Sigmoid colon (tissue), 7 donors: ENCODE data around the gene NEUROG1. TPM values are rescaled to one million over a fixed set of nuclear protein-coding genes. Genes with fewer than 3 reads are reported as not detected.

Experiments
- DNase-seq: peaks from one replicate; pipeline ENCODE4 v3.0.0-alpha.2; 2019
- H3K27ac ChIP-seq, 4 donors: fragments of 200-600 bp; sonication (generic); one replicate each; pipeline ENCODE4 v1.5.1; 2016 to 2019; ENCODE audit warnings: mild to moderate bottlenecking in 1 of 4
- H3K27me3 ChIP-seq, 3 donors: fragments of 200-600 bp; sonication (generic); one replicate each; pipeline ENCODE4 v1.5.1; 2019; ENCODE audit warnings: mild to moderate bottlenecking in 1 of 3
- H3K36me3 ChIP-seq, 4 donors: fragments of 200-600 bp; sonication (generic); one replicate each; pipeline ENCODE4 v1.5.1; 2016 to 2019
- H3K4me1 ChIP-seq, 4 donors: fragments of 200-600 bp; sonication (generic); one replicate each; pipeline ENCODE4 v1.5.1; 2017 to 2019
- H3K4me3 ChIP-seq, 4 donors: fragments of 200-600 bp; sonication (generic); one replicate each; pipeline ENCODE4 v1.5.1; 2017 to 2019; ENCODE audit warnings: mild to moderate bottlenecking in 2 of 4, moderate library complexity in 1 of 4
- H3K9me3 ChIP-seq, 4 donors: fragments of 200-600 bp in 3 of 4; sonication (generic) in 3 of 4; one replicate each; pipeline versions ENCODE4 v1.5.1 to v1.6.1; 2013 to 2019
- EP300 ChIP-seq, 4 donors: sonication (generic); formaldehyde crosslinking; IDR thresholded peaks; one replicate each; pipeline ENCODE4 v1.6.1; 2017; ENCODE audit warnings: antibody characterized with exemption in 4 of 4
- POLR2A ChIP-seq, 2 donors: fragments of 450-650 bp; IDR thresholded peaks; one replicate each; pipeline ENCODE4 v1.6.1; 2016; ENCODE audit warnings: antibody characterized with exemption in 2 of 2, mild to moderate bottlenecking in 2 of 2, moderate library complexity in 2 of 2
- POLR2AphosphoS5 ChIP-seq, 4 donors: sonication (generic); formaldehyde crosslinking; IDR thresholded peaks; one replicate each; pipeline ENCODE4 v1.6.1; 2017; ENCODE audit warnings: antibody characterized with exemption in 4 of 4
- WGBS, 2 donors: extraction: QIAGEN DNeasy Blood & Tissue Kit; methylation state at CpG; one replicate each; pipeline ENCODE4 v1.1.7; 2013; 5-methylcytosine and 5-hydroxymethylcytosine counted together
- intact Hi-C: fragments of 100-400 bp; cut with DNase I; formaldehyde crosslinking; loops from one replicate; pipeline ENCODE4 v1.15.1; 2023
- polyA plus RNA-seq, 3 donors: library from polyadenylated mRNA; stranded (reverse); fragments of 200-250 nt; gene quantifications; one replicate each; pipeline ENCODE4 v1.2.3, GENCODE V29; 2013
- total RNA-seq, 4 donors: library from RNA; depleted of rRNA; stranded (reverse); fragments of >200 nt; gene quantifications; one replicate each; pipeline ENCODE4 v1.1.0, GENCODE V29; 2016
- TF ChIP-seq, protein P1 (sequence below), 4 experiments: fragments of 450-650 bp in 3 of 4; fragments of 200-600 bp in 1 of 4; IDR thresholded peaks; one replicate each; pipeline ENCODE4 v1.5.1; 2016 to 2019; ENCODE audit warnings: antibody characterized with exemption in 4 of 4, mild to moderate bottlenecking in 3 of 4, moderate library complexity in 2 of 4
- donor health status: healthy with polysubstance abuse.
- donor health status: Bipolar disorder and iron deficiency.
- donor health status: healthy.

The NEUROG1 gene
- total and polyA plus RNA-seq, 7 donors: not detected

DNA sequence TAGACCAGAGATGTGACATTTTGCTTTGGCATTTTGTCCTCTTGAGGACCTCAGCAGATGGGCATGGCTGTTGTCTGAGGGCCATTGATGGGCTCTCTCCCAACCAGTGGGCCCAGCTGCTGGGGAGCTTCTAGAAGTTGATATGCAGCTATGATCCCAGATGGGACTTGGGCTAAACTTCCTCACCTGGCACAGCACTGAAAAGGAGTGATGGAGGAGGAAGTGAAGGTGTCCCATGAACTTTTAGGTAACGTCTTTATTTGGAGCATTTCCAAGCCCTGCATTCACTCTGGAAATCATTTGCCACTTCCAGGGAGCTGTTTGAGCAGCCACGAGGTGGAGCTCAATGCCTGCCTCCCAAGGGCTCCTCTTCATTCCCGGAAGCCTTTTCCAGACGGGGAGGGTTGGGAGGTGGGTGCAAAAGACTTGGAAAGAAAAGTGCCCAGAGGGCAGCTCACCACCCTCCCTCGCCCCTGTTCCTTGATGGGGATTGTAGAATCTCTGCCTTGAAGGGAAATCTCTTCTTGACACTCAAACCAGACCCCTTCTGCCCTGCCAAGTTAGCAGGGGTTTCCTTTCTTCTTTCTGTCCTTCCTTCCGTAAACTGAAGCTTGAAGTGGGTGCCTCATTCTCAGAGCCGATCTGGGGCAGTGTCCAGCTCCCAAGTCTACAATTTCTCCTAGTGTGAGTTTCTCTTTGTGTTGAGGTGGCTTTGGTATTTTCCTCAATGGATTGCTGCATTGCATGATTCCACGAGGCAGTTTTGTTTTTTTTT, 18.1 kb upstream of the NEUROG1 start:
- WGBS, 2 donors: 9 to 24% methylated on average over 8 of the region's 8 CpGs
- Histone ChIP-seq H3K4me3 (no peak overlapping the region), H3K4me1 (no peaks in the 10 kb centered on the region), H3K27ac (no peak overlapping the region), H3K9me3 (no peaks in the 10 kb centered on the region), H3K36me3 (no peaks in the 10 kb centered on the region), H3K27me3 (peaks cover 0 to 31% (median 4%) of the 10 kb centered on the region in 3 donors)
- no peak for DNase-seq
- intact Hi-C loops: no loop called here
- TF ChIP-seq, protein P1, sequence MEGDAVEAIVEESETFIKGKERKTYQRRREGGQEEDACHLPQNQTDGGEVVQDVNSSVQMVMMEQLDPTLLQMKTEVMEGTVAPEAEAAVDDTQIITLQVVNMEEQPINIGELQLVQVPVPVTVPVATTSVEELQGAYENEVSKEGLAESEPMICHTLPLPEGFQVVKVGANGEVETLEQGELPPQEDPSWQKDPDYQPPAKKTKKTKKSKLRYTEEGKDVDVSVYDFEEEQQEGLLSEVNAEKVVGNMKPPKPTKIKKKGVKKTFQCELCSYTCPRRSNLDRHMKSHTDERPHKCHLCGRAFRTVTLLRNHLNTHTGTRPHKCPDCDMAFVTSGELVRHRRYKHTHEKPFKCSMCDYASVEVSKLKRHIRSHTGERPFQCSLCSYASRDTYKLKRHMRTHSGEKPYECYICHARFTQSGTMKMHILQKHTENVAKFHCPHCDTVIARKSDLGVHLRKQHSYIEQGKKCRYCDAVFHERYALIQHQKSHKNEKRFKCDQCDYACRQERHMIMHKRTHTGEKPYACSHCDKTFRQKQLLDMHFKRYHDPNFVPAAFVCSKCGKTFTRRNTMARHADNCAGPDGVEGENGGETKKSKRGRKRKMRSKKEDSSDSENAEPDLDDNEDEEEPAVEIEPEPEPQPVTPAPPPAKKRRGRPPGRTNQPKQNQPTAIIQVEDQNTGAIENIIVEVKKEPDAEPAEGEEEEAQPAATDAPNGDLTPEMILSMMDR (IDR thresholded peaks at IDR 0.05): no peak
- no peak for TF ChIP-seq POLR2AphosphoS5 (IDR thresholded peaks at IDR 0.05)
- no peak for TF ChIP-seq POLR2A (IDR thresholded peaks at IDR 0.05)
- no peak for TF ChIP-seq EP300 (IDR thresholded peaks at IDR 0.05)

DNA sequence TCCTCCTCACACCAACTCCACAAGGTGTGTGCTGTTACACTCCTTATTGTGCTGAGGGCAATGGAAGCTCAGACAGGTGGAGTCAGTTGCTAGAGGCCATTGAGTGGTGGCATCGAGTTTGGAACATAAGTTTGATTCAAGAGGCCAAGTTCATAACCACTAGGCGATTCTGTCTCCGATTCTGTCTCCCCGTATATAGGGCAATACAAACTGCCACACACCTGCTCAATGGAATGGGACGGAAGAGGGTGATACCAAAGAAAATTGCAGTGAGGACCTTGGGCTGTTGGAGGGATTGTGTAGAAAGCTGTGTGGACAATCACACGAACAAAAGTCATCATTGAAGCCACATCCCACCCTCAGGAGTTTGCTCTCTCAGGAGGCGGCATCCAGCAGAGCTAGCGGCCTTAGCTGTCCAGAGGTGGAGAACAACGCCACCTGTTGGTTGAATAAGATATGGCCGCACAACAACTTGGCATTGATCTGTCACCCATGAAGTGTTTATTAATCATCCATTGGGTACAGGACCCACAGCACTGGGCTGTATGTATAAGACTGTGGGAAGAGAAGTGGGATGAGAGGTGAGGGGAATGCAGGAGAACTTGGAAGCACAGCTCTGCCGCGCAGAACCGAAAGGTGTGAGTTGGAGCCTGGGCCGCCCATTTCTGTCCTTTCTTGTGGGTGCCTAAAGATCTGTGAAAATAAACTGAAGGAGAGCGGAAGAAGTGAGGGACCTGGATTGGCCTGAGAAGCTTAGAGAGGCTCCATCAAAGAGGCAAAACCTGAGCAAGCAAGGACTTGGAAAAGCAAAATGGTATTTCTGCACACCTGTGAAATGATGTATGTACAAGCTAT, 16.1 kb upstream of the NEUROG1 start:
- TF ChIP-seq, protein P1 (IDR thresholded peaks at IDR 0.05): peak; percentile 72 to 85 (median 78)
- TF ChIP-seq POLR2AphosphoS5 (IDR thresholded peaks at IDR 0.05): no peak
- peak; percentile 76 for DNase-seq
- no peaks in the 10 kb centered on the region for H3K4me1 ChIP-seq

DNA sequence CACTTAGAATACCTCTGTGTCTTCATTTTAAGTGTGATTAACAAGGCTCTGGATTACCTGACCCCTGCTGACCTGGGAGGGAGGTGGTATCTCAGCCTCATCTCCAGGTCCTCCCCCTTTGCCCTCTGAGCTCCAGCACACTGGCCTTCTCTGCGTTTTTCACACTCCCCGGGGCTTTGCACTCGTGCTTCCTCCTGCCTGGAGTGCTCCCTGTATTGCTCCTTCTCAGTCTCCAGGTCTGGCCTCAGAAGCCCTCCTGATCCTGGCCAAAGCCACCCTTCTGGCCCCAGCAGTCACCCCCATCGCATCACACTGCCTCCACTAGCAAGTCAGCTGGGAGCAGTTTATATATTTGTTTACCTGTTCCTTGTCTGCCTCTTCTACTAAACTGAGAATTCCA, 13.6 kb upstream of the NEUROG1 start:
- Histone ChIP-seq H3K4me1 (peaks cover 0 to 4% (median 3%) of the 10 kb centered on the region in 4 donors), H3K27ac (no peak overlapping the region), H3K27me3 (peaks cover 25 to 57% (median 26%) of the 10 kb centered on the region in 3 donors), H3K9me3 (no peaks in the 10 kb centered on the region), H3K36me3 (no peaks in the 10 kb centered on the region), H3K4me3 (no peak overlapping the region)
- intact Hi-C loops: no loop called here
- no peak for TF ChIP-seq POLR2AphosphoS5 (IDR thresholded peaks at IDR 0.05)
- TF ChIP-seq EP300 (IDR thresholded peaks at IDR 0.05): no peak
- TF ChIP-seq, protein P1 (IDR thresholded peaks at IDR 0.05): no peak
- no peak for TF ChIP-seq POLR2A (IDR thresholded peaks at IDR 0.05)
- no peak for DNase-seq
- 30 to 38% methylated on average over 4 of the region's 4 CpGs for WGBS, 2 donors

More for the DNA sequence above, 16.1 kb upstream of the NEUROG1 start:
- H3K36me3 ChIP-seq: no peaks in the 10 kb centered on the region
- H3K4me3 ChIP-seq: no peak overlapping the region
- peaks cover 7 to 43% (median 11%) of the 10 kb centered on the region in 3 donors for H3K27me3 ChIP-seq
- H3K27ac ChIP-seq: no peak overlapping the region
- H3K9me3 ChIP-seq: no peaks in the 10 kb centered on the region
- WGBS, 2 donors: 36 to 40% methylated on average over 15 of the region's 15 CpGs
- intact Hi-C loops: loop anchor here (1.0 kb wide), 1 partner anchor 86 kb away; no protein-coding TSS in a partner anchor

DNA sequence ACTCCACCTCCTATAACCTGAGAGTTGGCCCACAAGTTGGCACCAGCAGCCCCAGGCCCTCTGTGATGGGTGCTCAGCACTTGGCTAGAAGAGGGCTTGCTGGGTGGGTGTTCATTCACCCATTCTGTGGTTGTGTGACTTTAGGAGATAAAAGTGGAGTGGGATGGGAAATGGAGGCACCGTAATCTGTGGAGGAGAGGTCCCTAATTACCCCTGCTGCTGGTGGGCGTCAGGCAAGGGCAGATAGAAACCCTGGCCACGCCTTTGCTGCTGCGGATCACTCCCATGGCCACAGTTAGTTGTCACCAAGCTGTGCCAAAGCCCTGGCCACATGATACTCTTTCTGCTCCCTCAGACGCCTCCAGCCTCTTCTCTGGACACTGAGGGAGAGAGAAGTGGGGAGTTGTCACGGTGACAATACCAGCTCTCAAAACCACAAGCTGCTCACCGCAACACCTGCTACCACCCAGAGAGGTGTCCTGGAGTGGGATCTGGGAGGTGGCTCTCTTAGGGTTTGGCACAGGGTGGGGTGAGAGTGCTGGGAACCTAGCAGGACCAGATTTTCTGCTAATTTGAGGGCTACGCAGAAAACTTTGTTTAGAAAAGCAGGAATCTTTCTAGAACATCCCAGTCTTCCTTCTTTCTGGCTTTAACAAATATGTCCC, 12.0 kb upstream of the NEUROG1 start:
- no peaks in the 10 kb centered on the region for H3K9me3 ChIP-seq
- H3K27ac ChIP-seq: no peak overlapping the region
- no peak for DNase-seq
- no peak for TF ChIP-seq POLR2AphosphoS5 (IDR thresholded peaks at IDR 0.05)
- H3K27me3 ChIP-seq: peaks cover 34 to 69% (median 41%) of the 10 kb centered on the region in 3 donors
- intact Hi-C loops: no loop called here
- WGBS, 2 donors: 36 to 50% methylated on average over 8 of the region's 8 CpGs
- peaks cover 0 to 19% (median 16%) of the 10 kb centered on the region in 4 donors for H3K4me1 ChIP-seq
- H3K36me3 ChIP-seq: no peaks in the 10 kb centered on the region
- no peak overlapping the region for H3K4me3 ChIP-seq
